GM12878 (cell line): Measurements from ENCODE around the gene S100A2. TPM values are rescaled to one million over a fixed set of nuclear protein-coding genes. Genes with fewer than 3 reads are reported as not detected.

ENCODE experiments used
- ATAC-seq: fragments of 200-7000 bp; cut with Tn5 transposase; 3 replicates; pipeline ENCODE4 v1.9.1; 2020; ENCODE audit warnings: mild to moderate bottlenecking, moderate library complexity
- BruUV-seq: library from RNA; stranded (reverse); fragments of 400-500 nt; replicated peaks from 2 replicates; lab custom pipeline; 2021; lab: Mats Ljungman, UMichigan
- CTCF ChIA-PET: fragments of 300-600 bp; sonication (Branson Sonifier 250); formaldehyde crosslinking; extraction: SDS; loops from one replicate; lab custom pipeline; 2021; ENCODE audit warnings: inconsistent platforms; lab: Yijun Ruan, JAX
- POLR2A ChIA-PET: fragments of 350-600 bp; formaldehyde crosslinking; extraction: SDS; loops from one replicate; lab custom pipeline; 2021; ENCODE audit warnings: inconsistent platforms; lab: Charles Lee
- RAD21 ChIA-PET: fragments of 300-600 bp; sonication (Branson Sonifier 250); formaldehyde crosslinking; loops from one replicate; lab custom pipeline; 2023; ENCODE audit warnings: antibody characterized with exemption; ENCODE audit not compliant: unreplicated experiment; lab: Charles Lee
- SMC1A ChIA-PET: fragments of 300-600 bp; sonication (Branson Sonifier 250); formaldehyde crosslinking; loops from one replicate; lab custom pipeline; 2023; ENCODE audit not compliant: unreplicated experiment, uncharacterized antibody; lab: Charles Lee
- DNase-seq: peaks from one replicate; pipeline ENCODE4 v3.0.0-alpha.2; 2011; ENCODE audit warnings: low read depth, low spot score
- FAIRE-seq: peaks from 3 replicates; lab custom pipeline; 2011; peaks lifted over from hg19 to GRCh38; lab: Jason Lieb, UNC
- H2AFZ ChIP-seq: 2 replicates; pipeline ENCODE4 v1.6.0; 2011; ENCODE audit warnings: low read depth, low read length, control low read depth; ENCODE audit not compliant: control insufficient read depth
- H3K27ac ChIP-seq: 2 replicates; pipeline ENCODE4 v1.5.1; 2011; ENCODE audit warnings: control low read depth; ENCODE audit not compliant: control insufficient read depth, insufficient read depth
- H3K27me3 ChIP-seq, 2 experiments: replicated peaks in 1 of 2; 2 replicates each; pipeline versions ENCODE4 v1.6.0 to v1.6.1; 2011; ENCODE audit warnings: low read length in 1 of 2; ENCODE audit not compliant: control insufficient read depth in 2 of 2, insufficient read depth in 2 of 2
- H3K36me3 ChIP-seq, 2 experiments: 2 replicates each; pipeline ENCODE4 v1.5.1; 2011; ENCODE audit warnings: low read length in 1 of 2; ENCODE audit not compliant: control insufficient read depth in 2 of 2, insufficient read depth in 2 of 2
- H3K4me1 ChIP-seq: 2 replicates; pipeline ENCODE4 v1.6.1; 2011; ENCODE audit warnings: mild to moderate bottlenecking, low read length, moderate library complexity, mixed read lengths; ENCODE audit not compliant: control insufficient read depth, insufficient read depth
- H3K4me2 ChIP-seq: 2 replicates; pipeline ENCODE4 v1.6.0; 2011; ENCODE audit warnings: control low read depth; ENCODE audit not compliant: control insufficient read depth, insufficient read depth
- H3K4me3 ChIP-seq: fragments of 200-600 bp; sonication (generic); 2 replicates; pipeline ENCODE4 v1.5.1; 2016
- H3K79me2 ChIP-seq: 2 replicates; pipeline ENCODE4 v1.6.0; 2011; ENCODE audit warnings: low read length; ENCODE audit not compliant: control insufficient read depth, insufficient read depth
- H3K9ac ChIP-seq: 2 replicates; pipeline ENCODE4 v1.8.0; 2011; ENCODE audit warnings: low read length, control low read depth, mixed read lengths; ENCODE audit not compliant: control insufficient read depth, insufficient read depth
- H3K9me3 ChIP-seq: replicated peaks from 3 replicates; pipeline ENCODE4 v1.5.1; 2011; ENCODE audit warnings: mild to moderate bottlenecking, low read length; ENCODE audit not compliant: control insufficient read depth, insufficient read depth
- H4K20me1 ChIP-seq: 2 replicates; pipeline ENCODE4 v1.6.0; 2011; ENCODE audit not compliant: control insufficient read depth, insufficient read depth
- ATF7 ChIP-seq: fragments of 450-650 bp; IDR thresholded peaks from 2 replicates; pipeline ENCODE4 v1.6.1; 2016; ENCODE audit warnings: low read depth, mild to moderate bottlenecking
- BHLHE40 ChIP-seq, 2 experiments: fragments of 450-650 bp in 1 of 2; IDR thresholded peaks; 2 replicates each; pipeline ENCODE4 v1.6.1; 2011 to 2017; ENCODE audit warnings: low read depth in 2 of 2, borderline replicate concordance in 1 of 2, improper control_type of control experiment in 1 of 2, low read length in 1 of 2, mild to moderate bottlenecking in 1 of 2
- CBX3 ChIP-seq: fragments of 200-600 bp; sonication (generic); IDR thresholded peaks from 2 replicates; pipeline ENCODE4 v1.6.1; 2016; ENCODE audit warnings: low read depth, borderline replicate concordance
- HCFC1 ChIP-seq: fragments of 150-350 bp; IDR thresholded peaks from 2 replicates; pipeline ENCODE4 v1.6.1; 2014; ENCODE audit warnings: low read length
- HDAC2 ChIP-seq: fragments of 200-600 bp; sonication (generic); IDR thresholded peaks from 2 replicates; pipeline ENCODE4 v1.6.1; 2017
- MEF2A ChIP-seq: IDR thresholded peaks from 2 replicates; pipeline ENCODE4 v1.6.1; 2011; ENCODE audit warnings: low read depth, mild to moderate bottlenecking, low read length, moderate library complexity; ENCODE audit not compliant: insufficient read depth
- SMARCA5 ChIP-seq: fragments of 450-650 bp; IDR thresholded peaks from 2 replicates; pipeline ENCODE4 v1.6.1; 2017; ENCODE audit warnings: mild to moderate bottlenecking
- SREBF1 ChIP-seq: IDR thresholded peaks from 2 replicates; pipeline ENCODE4 v1.6.1; 2012; ENCODE audit warnings: mild to moderate bottlenecking, low read length
- SUZ12 ChIP-seq: fragments of 200-600 bp; sonication (generic); IDR thresholded peaks from one replicate; pipeline ENCODE4 v1.6.1; 2018; ENCODE audit warnings: antibody characterized with exemption, mild to moderate bottlenecking; ENCODE audit not compliant: unreplicated experiment
- USF2 ChIP-seq: IDR thresholded peaks from 2 replicates; pipeline ENCODE4 v1.6.1; 2011; ENCODE audit warnings: low read depth, low read length, improper control_type of control experiment, borderline replicate concordance
- WGBS: methylation state at CpG from one replicate; pipeline ENCODE4 v1.1.6; 2016; ENCODE audit warnings: low lambda C conversion rate; ENCODE audit not compliant: insufficient replicate concordance, insufficient coverage; ENCODE audit errors: missing lambda C conversion rate; 5-methylcytosine and 5-hydroxymethylcytosine counted together
- in situ Hi-C: fragments of 300-500 bp; cut with MboI; formaldehyde crosslinking; loops from 9 replicates; pipeline ENCODE4 v1.14.3; 2018; ENCODE audit warnings: mixed read lengths
- intact Hi-C: fragments of 100-400 bp; cut with micrococcal nuclease; formaldehyde crosslinking; loops from one replicate; pipeline ENCODE4 v1.14.2; 2022; ENCODE audit not compliant: unreplicated experiment
- polyA plus RNA-seq, 11 experiments: library from polyadenylated mRNA; depleted of rRNA in 4 of 11; unstranded in 6 of 11; stranded (reverse) in 5 of 11; fragments of >200 nt; fragmentation: Nextera tagmentation in 4 of 11; fragmentation: Illumina TruSeq in 1 of 11; extraction: Ambion mirVana in 4 of 11; extraction: Trizol in 1 of 11; gene quantifications; 1 replicate in 1 of 11; 2 replicates in 10 of 11; pipeline versions ENCODE4 v1.2.1 to v1.2.3, GENCODE V29; 2011 to 2016; ENCODE audit warnings: inconsistent platforms in 2 of 11, missing spikeins in 2 of 11, low read depth in 1 of 11
- total RNA-seq, 4 experiments: library from RNA; depleted of rRNA in 3 of 4; stranded (reverse); fragments of >200 nt in 3 of 4; fragmentation: Illumina TruSeq in 1 of 4; extraction: Trizol in 1 of 4; gene quantifications; 2 replicates each; pipeline versions ENCODE4 v1.2.1 to v1.2.3, GENCODE V29; 2013 to 2021
- TF ChIP-seq, protein P1 (sequence below), 3 experiments: IDR thresholded peaks in 2 of 3; conservative IDR thresholded peaks in 1 of 3; 2 replicates each; pipeline ENCODE4 v1.5.1; 2011; ENCODE audit warnings: low read depth in 3 of 3, low read length in 3 of 3, mild to moderate bottlenecking in 3 of 3, control low read depth in 2 of 3, moderate library complexity in 2 of 3, inconsistent platforms in 1 of 3, mixed read lengths in 1 of 3; ENCODE audit not compliant: control insufficient read depth in 2 of 3, insufficient read depth in 1 of 3; ENCODE audit errors: extremely low read depth in 1 of 3
- TF ChIP-seq, protein P2 (sequence below): IDR thresholded peaks from 2 replicates; pipeline ENCODE4 v1.6.1; 2012; ENCODE audit warnings: low read length, inconsistent platforms

Gene S100A2
- total and polyA plus RNA-seq, 10 of the 15 experiments (the other 5 are each of a cell fraction or from before 2014, with no cell fraction given), result 0.11 to 1.5 (median 0.59) TPM; not detected in 2

DNA sequence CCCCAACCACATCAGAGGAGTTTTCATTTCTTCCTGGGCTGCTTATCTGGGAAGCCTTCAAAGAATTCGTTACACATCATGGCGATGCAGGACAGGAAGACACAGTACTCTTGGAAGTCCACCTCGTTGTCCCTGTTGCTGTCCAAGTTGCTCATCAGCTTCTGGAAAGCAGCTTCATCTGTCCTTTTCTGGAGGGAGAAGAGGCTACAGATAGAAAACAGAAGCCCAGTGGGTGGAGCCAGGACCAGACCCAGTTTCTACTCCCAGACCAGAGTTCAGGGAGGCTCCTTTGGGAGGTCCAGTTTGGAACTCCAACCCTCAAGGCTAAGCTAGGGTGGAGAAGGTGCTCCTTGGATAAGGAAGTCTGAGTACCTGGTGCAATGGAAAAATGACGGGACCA, 21.9 kb downstream of the S100A2 start:
- Histone ChIP-seq H3K9me3 (no peaks in the 10 kb centered on the region), H3K27me3 (no peaks in the 10 kb centered on the region), H3K4me1 (peaks cover 25% of the 10 kb centered on the region), H3K79me2 (no peaks in the 10 kb centered on the region), H3K27ac (no peak overlapping the region), H3K4me3 (no peak overlapping the region), H3K36me3 (no peaks in the 10 kb centered on the region), H3K4me2 (no peak overlapping the region), H2AFZ (no peak overlapping the region), H4K20me1 (no peaks in the 10 kb centered on the region), H3K9ac (no peak overlapping the region)
- no peak for ATAC-seq
- POLR2A ChIA-PET, result interaction anchor here (3.5 to 4.1 kb wide), 2 partner anchors 9 to 21 kb away, joined by 29 to 34 read pairs; partner anchors contain the start of genes S100A2 and S100A6
- SMC1A ChIA-PET, result interaction anchor here (0.6 to 3.4 kb wide), 5 partner anchors 9 to 443 kb away, joined by 3 to 16 read pairs (median 10); partner anchors contain the start of gene S100A6
- TF ChIP-seq HDAC2 (no peak), SMARCA5 (no peak), BHLHE40 (IDR thresholded peaks at IDR 0.05; ENCODE audit: borderline replicate concordance in 1 of 2, low read depth in 2 of 2, low read length in 1 of 2) (no peak), MEF2A (no peak), CBX3 (no peak), SUZ12 (no peak), SREBF1 (no peak), ATF7 (no peak), HCFC1 (no peak), USF2 (no peak)
- TF ChIP-seq, protein P1, sequence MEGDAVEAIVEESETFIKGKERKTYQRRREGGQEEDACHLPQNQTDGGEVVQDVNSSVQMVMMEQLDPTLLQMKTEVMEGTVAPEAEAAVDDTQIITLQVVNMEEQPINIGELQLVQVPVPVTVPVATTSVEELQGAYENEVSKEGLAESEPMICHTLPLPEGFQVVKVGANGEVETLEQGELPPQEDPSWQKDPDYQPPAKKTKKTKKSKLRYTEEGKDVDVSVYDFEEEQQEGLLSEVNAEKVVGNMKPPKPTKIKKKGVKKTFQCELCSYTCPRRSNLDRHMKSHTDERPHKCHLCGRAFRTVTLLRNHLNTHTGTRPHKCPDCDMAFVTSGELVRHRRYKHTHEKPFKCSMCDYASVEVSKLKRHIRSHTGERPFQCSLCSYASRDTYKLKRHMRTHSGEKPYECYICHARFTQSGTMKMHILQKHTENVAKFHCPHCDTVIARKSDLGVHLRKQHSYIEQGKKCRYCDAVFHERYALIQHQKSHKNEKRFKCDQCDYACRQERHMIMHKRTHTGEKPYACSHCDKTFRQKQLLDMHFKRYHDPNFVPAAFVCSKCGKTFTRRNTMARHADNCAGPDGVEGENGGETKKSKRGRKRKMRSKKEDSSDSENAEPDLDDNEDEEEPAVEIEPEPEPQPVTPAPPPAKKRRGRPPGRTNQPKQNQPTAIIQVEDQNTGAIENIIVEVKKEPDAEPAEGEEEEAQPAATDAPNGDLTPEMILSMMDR (IDR thresholded peaks at IDR 0.05 in 2 of 3, conservative IDR thresholded peaks at IDR 0.05 in 1 of 3; ENCODE audit: control insufficient read depth in 2 of 3, extremely low read depth in 1 of 3, insufficient read depth in 1 of 3, low read depth in 3 of 3, low read length in 3 of 3), result no peak
- TF ChIP-seq, protein P2, sequence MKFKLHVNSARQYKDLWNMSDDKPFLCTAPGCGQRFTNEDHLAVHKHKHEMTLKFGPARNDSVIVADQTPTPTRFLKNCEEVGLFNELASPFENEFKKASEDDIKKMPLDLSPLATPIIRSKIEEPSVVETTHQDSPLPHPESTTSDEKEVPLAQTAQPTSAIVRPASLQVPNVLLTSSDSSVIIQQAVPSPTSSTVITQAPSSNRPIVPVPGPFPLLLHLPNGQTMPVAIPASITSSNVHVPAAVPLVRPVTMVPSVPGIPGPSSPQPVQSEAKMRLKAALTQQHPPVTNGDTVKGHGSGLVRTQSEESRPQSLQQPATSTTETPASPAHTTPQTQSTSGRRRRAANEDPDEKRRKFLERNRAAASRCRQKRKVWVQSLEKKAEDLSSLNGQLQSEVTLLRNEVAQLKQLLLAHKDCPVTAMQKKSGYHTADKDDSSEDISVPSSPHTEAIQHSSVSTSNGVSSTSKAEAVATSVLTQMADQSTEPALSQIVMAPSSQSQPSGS, result no peak
- intact Hi-C loops (no loop called here), in situ Hi-C loops (no loop called here)
- RAD21 ChIA-PET, result interaction anchor here (0.8 to 3.5 kb wide), 3 partner anchors 9 to 132 kb away, joined by 3 to 38 read pairs (median 13); partner anchors contain the start of genes S100A2 and S100A6
- no TSS peak for BruUV-seq
- FAIRE-seq, result no peak
- CTCF ChIA-PET, result interaction anchor here (1.0 to 4.3 kb wide), 7 partner anchors 10 to 128 kb away, joined by 3 to 46 read pairs (median 4); partner anchors contain the start of gene S100A6
- WGBS, result 37% methylated on average over 4 of the region's 4 CpGs
- no peak for DNase-seq
